HG02798 (cell line): ENCODE measurements around the gene PIGW.

Source experiments
- ATAC-seq: cut with Tn5 transposase; IDR thresholded peaks from one replicate; pipeline ENCODE4 v1.9.1; 2021; ENCODE audit warnings: mild to moderate bottlenecking; ENCODE audit not compliant: unreplicated experiment, poor library complexity

PIGW gene

DNA sequence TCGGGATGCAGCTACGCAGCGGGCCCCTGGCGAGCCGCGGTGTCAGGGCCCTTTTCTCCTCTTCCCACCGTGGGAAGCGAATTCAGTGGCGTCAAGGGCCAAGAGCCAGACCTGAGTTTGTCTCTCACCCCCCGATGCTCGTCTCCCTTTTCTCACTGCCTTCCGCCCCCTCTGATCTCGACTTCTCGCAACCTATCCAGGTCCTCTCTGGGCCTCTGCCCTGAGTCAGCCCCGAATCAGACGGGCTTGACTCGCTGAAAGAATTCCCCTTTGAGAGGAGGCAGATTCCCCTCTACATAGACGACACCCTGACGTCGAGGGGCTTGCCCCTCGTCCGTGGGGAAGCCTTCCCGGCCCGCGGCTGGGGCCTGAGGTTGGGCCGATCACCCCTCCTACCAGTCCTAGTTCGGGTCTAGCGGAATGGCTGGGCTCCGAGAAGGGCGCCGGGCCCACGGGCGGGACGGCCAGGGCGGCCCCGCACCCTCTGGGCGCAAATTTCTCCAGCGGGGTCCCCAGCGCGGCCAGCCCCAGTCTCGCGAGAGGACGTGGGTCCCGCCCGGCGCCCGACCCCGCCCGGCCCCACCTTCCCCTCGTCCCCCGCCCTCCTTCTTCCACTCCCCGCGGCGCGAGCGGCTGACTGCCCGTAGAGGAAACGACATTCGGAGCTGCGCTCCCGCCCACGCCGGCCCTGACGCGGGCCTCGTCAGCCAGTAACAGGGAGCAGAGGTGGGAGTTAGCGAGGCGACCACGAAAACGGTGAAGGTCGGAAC, 9.7 kb downstream of the PIGW start, which contains the start of gene GGNBP2:
Gene GGNBP2, plus strand, starts transcription at position 613 of the 770 bp plus-strand sequence. CDS start 806 bp downstream, outside the sequence.
- ATAC-seq = peak; percentile 60

DNA sequence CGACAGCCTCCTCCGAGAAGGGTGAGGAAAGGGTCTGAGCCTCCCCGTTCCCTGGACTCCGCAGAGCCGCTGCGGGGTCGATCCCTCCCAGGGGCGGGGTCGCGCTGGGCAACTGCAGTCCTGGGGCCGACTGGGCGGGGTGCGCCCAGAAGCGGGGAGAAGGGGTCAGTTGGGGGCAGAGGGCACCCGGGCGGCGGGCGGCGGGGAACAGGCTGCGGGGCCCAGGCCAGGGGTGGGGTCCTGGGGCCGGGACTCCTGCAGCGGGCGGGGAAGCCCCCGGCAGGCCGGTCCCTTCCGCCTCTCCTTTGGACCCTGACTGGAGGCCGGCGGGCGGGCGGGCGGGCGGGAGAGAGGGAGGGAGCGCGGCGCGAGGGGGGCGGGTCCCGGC, 10.3 kb downstream of the PIGW start:
- ATAC-seq = peak; percentile 49

DNA sequence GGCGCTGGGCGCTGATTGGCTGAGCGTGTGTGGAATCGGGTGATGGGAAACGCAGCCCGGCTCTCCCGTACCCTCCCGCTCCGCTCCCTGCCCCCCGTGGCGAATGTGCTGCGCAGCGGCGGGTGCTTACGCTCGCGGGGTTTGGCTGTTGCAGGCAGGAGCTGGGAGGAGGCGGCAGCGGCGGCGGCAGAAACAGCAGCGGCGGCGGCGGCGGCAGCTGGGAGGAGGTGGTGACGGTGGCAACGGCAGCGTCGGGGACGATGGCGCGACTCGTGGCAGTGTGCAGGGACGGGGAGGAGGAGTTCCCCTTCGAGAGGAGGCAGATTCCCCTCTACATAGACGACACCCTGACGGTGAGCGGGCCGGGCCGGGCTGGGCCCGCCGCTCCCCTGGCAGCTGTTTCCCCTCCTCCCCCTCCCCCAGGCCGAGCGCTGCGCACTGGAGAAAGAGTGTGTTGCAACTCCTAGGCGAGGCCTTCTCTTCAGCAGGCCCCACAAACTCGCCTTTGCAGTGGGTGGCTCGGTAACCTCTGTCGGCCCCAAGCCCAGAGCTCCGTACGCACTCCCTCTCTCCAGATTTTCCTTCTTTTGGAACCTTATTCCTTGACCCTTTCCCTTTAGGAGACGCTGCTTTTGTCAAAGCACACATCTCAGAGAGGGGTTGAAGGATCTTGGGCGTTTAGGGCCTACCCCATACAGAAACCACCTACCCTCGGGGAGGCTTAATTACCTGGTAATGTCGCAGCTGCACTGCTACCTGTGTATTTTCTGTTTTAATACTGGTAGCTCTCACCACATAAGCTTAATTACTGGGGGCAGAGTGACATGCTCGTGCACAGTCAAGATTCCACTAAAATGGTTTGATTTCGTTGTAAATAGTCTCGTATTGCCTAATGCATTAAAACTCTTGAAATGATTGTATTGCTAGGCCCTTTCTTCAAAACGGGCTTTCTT, 11.0 kb downstream of the PIGW start:
- peak; percentile 80 for ATAC-seq

- ATAC-seq = no peak
Measured at GRCh38 chr17:36546418-36547093, 11.8 kb downstream of the PIGW start.

GRCh38 chr17:36547776-36548175, 13.0 kb downstream of the PIGW start:
- ATAC-seq = no peak

GRCh38 chr17:36550491-36551417, 16.0 kb downstream of the PIGW start:
- no peak for ATAC-seq

DNA sequence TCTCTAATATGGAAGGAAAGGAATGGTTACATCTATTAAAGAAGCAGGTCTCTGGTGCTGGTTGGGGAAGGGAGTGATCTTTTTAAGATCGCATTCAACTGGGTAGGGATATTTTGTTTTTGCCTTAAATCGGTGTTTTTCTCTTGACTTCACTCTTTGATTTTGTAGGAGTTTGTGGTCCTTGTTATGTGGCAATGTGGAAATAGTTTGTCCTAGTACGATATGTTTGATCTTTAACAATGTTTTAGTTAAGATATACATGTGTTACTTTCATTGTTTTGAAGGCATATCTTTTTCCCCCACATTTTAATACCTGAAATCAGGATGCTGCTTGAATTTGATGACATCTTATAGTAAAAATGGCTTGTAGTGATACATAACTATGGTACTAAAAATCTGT, 18.7 kb downstream of the PIGW start:
- ATAC-seq = no peak

DNA sequence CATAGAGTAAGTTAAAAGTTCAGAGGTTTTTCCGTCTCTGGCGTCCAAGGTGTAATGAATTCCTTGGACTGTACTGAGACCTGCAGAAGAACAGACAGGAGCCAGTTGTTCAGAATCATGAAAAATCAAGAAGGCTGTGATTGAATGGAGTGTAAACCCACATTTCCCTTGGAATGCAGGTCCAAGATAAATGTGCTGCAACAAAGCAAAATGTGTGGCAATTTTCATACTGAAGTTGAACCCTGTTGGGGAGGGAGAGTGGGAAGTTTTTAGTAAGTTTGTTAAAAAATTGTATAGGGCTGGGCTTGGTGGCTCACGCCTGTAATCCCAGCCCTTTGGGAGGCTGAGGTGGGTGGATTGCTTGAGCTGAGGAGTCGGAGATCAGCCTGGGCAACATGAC, 31.3 kb downstream of the PIGW start:
- ATAC-seq = no peak

DNA sequence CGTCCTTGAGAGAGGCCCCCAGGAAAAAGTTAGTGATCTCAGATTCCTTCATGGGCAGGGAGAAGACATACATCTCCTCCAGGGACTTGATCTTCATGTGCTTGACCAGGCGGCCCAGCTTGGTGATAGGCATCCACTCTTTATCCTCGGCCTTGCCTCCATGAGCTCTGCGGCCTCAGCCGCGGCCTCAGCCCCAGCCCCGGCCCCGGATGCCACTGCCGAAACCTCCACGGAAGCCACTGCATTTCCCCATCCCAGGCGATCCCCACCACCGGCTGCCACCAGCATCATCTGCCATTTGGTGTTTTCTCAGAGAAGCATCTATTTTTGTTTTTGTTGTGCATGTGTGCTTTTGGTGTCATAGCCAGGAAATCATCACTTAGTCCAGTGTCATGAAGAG, 40.2 kb downstream of the PIGW start:
- ATAC-seq = no peak

- ATAC-seq = no peak
Measured at GRCh38 chr17:36576793-36577192, 42.0 kb downstream of the PIGW start.

GRCh38 chr17:36578671-36579070, 43.9 kb downstream of the PIGW start:
- ATAC-seq = no peak

DNA sequence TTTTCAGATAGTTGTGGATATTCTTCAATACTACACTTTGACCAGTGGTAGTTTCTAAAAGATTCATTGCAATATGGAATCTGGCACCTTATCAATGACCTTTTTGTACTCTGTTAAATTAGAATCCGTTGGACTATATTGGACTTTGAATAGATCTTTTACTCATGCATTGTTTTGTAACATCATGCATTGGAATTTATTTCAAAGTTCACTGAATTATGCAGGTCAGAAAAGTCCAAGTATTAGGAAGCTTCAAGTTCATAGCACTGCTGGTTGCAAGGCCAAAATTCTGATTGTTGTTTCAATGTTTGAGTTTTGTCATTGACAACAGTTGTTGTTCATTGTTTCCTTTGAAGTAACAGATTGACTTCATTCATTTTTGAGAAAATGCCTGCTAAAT, 49.0 kb downstream of the PIGW start:
- ATAC-seq = no peak

- ATAC-seq = no peak
Measured at GRCh38 chr17:36586138-36586537, 51.4 kb downstream of the PIGW start.
